GM18519 (cell line): ENCODE data around the gene ZNF777.
A peak's percentile ranks its signal among the peaks of the same experiment; 100 is the strongest.

Experiments
- ATAC-seq: cut with Tn5 transposase; IDR thresholded peaks from one replicate; pipeline ENCODE4 v1.9.1; 2021; ENCODE audit warnings: mild to moderate bottlenecking, moderate library complexity; ENCODE audit not compliant: unreplicated experiment, low FRiP score

ZNF777 gene

DNA sequence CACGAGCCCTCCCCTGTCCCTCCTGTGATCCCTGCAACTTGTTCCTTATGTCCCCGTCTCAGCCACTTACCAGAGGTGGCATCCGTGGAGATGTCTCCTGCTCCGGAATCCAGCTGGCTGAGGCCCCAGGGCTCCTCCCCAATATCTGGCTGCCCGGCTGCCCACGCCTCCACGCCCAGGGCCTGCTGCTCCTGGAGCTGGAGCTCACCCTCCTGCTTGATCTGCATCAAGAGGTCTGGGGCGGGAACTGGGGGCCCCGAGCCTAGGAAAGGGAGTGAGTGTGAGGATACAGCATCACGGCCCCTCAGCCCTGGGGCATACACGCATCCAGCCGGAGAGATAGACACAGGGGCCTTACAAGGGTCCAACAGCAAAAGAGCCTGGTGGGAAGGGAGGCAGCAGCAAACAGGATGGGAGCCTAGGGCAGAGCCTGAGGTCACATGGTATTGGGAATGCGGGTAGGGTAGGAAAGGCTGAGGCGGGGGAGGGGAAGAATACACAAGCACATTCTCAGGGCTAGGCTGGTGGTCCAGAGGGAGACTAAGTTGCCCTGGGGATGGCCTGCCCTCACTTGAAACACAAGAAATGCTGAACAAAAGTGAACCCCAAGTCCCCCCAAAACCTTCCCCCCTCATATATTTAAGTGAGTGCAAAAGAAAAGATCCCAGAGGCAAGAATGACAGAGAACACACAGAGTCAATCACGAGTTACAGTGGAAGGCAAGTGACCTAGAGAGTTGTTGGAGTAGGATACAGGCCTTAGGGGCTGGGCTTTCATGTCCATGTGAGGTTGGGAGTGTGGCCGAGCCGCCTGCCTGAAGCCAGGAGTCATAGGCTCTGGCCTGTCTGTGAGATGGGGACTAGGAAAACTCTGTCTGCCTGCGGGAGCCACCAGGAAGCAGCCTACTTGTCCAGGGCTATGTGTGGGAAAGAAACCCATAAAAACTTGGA lies 16.9 kb upstream of the ZNF777 start:
- ATAC-seq = no peak

DNA sequence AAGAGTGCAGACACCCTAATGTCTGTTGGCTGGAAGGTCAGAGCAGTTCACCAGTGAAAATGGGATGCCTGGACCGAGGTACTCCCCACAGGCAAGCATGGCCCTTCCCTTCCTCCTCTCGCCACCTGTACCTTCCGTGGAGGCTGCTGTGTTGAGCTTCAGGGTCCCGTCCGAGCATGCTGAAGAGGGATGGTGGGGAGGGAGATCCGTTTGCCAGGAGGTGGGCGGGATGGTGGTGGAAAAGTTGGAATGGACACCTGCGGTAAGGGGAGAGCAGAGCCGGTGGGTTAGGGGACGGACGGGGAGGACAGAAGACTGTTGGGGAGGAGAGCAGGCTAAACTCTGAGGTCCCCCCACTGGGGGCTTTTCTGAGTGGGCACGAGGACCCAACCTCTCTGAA lies 15.9 kb upstream of the ZNF777 start:
- no peak for ATAC-seq

DNA sequence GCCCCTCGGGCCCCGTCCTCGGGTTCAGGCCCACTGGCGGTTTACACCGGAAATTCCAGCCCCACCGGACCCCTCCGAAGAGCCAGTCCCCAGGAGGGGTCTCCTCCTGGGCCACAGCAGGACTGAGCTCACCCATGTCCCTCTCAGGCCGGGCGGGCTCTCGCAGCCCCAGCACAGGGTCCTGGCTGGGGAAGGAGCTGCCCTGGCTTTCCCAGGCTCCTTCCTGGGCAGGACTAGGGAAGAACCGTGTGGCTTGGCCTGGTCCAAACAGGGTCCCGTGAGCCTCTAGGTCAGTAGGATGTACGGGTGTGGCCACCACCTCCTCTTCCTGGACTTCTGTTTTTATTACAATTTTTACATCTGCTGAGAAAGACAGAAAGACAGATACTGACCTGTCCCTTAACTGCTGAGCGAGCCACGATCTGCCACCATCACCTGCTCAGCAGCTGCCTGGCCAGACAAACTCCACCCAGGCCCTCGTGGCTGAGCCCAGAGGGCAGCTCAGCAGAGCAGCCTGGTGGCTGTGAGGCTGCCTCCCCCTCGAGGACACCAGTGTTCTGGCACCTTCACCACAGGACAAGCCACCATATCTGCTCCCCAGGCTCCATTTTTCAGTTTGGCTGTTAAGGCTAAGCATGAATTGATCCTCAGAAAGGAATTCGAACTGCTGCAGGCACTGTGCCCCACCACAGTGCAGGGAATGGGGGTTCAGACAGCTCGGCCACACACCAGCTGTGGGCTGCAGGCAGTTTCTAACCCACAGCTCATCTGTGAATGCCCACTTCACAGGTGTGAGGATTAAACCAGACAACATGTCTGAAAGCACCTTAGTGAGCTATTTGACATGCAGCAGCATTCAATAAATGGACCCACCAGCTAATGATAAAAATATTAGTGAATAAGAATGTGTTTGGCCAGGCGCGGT lies 14.5 kb upstream of the ZNF777 start:
- no peak for ATAC-seq

DNA sequence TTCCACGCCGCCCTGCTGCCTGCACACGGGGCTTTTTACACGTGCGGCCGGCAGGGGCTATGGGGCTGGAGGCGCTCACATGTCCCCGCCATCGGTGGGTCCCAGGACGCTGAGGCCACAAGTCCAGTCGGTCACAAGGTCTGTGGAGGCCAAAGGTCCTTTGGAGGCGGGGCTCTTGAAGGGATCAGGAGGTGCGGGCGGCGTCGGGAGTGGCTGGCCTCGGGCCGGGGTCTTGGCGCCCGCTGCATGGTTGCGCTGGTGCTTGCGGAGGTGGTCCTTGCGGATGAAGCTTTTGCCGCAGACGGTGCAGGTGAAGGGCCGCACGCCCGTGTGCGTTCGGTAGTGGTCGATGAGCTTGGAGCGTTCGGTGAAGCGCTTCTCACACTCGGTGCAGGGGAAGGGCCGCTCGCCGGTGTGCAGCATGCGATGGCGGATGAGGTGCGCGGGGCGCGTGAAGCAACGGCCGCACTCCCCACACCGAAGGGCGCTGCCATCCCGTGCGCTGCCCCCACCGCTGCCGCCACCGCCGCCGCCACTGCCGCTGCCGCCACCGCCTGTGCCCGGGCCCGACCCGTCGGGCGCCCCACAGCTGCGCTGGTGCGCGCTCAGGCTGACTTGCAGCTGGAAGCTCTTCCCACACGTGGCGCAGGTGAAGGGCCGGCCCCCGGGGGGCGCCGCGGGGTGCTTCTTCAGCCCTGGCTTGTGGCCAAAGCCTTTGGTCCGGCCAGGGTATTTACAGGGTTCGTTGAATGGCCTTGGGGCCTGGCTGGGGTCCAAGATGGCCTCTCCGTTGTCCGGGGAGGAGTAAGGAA lies 13.7 kb upstream of the ZNF777 start:
- ATAC-seq = no peak

DNA sequence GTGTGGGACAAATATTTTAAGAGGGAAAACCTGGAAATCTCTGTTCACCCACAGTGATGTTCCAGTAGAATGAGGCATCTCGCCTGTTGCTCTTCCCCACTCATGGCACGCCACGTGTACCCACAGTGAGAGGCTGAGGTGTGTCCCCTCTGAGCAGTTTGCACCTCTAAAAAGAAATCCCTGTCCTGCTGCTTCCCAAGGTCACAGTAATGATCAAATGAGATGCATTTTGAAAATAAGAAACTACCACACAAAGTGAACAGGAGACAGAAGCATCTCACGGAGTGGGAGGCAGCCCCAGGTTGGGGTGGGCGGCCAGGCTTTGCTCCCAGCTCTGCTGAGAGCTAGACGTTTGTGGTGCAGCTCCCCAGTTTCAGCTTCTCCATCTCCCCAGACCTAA lies 12.4 kb upstream of the ZNF777 start:
- no peak for ATAC-seq

DNA sequence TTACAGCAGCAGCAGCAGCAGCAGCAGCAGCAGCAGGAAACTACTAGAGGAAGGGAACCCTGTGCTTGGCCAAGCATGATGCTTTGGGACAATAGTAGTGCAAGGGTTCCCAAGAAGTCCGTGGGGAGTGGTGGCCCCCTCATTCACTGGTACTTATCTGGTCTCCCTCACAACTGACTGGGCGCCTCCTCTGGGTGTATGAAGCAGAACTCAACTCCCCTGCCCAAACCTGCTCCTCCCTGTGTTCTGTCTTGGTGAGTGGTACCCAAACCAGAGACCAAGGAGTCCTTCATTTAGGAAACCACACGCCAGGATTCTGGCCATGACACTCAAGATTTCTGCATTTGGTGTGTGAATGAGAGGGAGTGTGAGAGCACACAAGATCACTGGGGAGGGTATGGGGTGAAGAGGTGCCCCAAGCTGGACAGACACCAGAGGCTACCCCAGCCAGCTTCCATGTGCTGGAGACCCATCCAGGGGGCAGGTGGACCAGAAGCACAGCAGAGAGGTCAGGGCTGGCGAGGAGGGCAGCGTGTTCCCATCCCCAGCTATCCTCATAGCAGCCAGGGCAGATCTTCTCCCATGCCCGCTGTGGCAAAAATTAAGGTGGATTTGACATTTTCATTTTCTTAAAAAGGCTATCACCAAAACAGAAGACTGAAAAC lies 10.6 kb upstream of the ZNF777 start:
- ATAC-seq = no peak

DNA sequence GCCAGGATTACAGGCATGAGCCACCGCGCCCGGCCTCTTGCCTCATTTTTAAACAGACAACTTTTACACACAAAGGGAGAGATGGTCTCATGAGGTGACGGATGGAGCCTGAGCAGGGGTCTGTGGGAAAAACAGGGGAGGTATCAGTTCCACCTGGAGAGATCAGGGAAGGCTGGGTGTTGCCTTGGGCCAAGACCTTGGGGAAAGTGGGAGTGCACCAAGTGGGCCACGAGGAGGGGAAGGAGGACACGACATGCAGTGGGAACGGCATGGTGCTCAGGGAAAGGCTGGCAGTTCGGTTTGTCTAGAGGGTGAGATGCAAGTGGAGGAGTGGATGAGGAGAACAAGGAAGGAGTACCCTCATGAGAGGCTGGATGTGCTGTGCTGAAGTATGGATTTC lies 8.9 kb upstream of the ZNF777 start:
- ATAC-seq = no peak

DNA sequence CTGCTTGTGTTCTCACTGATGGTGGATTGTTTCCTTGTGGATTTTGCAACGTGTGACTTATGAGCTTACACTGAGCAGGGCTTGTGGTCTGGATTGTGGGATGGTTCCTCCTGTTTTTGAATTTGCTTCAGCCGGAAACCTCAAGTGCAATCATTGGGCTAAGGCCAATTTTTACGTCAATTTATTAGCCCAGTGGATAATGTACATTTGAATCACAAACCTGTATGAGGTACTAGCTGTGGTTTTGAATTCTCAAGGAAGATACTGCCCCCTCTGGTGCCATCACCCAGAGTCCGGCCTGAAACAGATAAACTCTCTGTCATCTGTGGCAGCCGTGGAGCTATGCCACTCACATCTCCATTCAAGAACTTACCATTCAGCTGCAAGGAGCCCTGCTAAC lies 7.3 kb upstream of the ZNF777 start:
- ATAC-seq = no peak

DNA sequence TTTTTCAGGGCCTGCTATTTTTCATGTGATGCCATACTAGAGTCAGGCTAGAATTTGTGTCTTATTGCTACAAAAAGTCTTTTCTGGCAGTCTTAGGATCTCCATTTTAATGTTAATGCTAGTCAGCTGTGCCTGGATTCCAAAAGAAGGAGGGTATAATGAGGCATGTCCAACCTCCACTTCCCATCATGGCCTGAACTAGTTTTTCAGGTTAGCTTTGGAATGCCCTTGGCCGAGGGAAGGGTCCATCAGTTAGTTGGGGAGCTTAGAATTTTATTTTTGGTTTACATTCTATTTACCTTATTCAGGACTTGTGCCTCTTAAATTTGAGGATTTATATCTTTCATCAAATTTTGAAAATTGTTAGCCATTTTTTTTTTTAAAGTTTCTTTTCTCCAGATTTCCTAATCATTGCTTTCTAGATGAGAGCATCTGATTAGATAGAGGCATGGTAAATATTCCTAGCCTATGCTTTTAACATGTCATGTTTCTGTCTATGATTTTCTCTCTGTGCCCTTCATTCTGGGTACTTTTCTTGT lies 6.5 kb upstream of the ZNF777 start:
- no peak for ATAC-seq

DNA sequence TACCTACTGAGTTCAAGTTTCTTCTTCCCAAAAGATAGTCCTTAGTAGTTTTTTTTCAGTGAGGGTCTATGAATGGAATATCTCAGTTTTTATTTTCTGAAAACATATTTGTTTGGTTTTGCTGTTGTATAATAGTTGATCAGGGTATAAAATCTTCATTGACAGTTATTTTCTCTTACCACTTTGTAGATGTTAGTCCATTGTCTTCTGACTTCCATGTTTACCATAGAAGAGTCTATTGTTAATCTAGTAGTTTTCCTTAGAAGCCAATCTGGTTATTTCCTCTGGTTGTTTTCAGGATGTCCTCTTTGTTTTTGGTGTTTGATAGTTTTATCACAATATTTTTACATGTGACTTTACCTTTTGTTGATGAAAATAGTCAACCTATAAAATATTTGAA lies 5.5 kb upstream of the ZNF777 start:
- no peak for ATAC-seq

DNA sequence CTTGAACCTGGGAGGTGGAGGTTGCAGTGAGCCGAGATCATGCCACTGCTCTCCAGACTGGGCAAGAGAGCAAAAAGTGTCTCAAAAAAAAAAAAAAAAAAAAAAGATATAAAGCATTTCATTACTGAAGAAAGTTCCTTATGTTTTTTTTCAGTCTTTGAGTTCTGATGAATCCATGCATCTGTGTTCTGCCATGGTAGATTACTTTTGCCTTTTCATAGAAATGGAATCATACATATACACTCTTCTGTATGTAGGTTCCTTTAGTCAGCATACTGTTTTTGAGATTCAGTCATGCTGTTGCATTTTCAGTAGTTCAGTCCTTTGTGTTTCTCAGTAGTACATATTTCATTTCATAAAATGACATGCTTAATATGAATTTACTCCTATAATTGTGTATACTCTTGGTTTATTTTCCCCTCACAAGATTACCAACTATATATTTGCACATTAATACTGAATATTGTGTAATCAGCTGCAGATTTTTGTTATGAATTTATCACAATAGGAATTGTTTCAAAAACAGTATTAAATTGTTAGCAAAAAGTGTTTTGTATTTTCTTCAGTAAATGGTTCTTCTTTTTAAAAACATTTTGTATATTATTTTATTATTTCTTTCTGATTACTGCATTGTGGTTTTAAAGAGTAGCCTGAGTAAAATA lies 2.8 kb upstream of the ZNF777 start:
- ATAC-seq = no peak

DNA sequence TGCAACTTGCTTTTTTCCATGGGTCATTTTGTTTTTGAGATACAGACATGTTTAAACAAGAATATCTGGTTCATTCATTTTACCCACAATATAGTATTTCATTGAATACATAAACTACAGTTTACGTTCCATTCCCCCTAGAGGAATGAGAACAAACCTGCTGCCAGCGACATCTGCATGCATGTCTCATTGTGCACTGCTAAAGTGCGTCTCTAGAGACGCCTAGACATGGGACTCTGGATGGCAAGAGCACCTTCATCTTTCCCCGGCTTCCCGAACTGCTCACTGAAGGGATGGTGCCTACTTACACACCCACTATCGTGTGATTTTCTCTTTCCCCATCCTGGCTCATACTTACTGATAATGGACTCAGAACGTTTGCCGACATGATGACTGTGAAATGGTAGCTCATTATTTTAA lies 1.2 kb upstream of the ZNF777 start:
- ATAC-seq = no peak

DNA sequence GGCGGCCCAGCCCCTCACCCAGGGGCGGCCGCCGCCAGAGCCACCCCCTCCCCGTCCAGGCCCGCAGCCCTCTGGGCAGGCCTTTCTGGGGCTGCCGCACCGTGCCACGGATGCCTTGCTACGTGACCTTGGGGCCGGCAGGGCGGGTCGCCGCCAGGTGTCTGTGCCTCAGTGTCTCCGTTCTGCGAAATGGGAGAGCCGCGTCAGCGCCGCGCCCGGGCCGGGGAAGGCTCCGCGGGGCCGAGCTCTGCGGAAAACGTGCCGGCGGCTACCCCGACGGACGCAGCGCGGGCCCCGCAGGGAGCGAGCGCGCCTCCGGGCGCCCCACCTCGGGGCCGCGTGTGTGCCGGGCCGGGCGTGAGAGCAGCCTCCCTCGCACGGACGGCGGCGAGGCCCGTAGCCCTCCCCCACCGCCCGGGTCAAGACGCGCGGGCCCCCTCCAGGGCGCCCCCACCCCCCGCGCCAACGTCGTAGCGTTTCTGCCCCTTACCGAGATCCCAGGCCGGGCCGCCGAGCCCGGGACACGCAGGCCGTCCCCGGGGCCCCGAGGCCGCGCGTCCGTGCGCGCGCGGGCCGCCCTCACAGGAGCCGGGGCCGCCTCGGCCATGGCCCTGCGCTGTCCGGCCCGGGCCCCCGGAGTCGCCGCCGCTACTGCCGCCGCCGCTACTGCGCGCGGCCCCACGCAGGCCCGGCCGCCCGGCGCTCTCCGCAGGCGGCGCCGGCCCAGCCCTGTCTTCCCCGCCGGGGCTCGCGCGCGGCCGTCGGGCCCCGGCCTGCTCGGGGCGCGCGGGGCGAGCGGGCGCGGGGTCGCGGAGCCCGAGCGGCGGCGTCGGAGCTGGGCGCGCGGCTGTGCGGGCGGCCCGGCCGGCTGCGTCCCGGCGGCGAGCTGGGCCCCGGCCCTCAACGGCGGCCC lies 1.1 kb downstream of the ZNF777 start:
- peak; percentile 32 for ATAC-seq

DNA sequence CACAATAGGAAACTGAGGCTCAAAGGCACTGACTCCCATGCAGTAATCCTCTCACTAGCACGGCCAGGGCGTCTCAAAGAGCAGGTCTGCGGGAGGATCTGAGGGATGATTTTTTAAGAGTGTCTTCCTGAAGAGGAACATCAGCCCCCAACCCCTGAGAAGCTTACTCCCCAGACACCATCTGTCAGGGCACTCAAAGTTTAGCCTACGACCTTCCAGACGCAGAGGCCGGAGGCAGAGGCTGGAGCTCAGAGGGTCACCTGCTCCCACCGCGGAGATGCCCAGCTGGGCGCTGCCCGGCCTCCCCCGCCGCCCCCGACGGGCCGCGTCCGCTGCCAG lies 1.7 kb downstream of the ZNF777 start:
- no peak for ATAC-seq

DNA sequence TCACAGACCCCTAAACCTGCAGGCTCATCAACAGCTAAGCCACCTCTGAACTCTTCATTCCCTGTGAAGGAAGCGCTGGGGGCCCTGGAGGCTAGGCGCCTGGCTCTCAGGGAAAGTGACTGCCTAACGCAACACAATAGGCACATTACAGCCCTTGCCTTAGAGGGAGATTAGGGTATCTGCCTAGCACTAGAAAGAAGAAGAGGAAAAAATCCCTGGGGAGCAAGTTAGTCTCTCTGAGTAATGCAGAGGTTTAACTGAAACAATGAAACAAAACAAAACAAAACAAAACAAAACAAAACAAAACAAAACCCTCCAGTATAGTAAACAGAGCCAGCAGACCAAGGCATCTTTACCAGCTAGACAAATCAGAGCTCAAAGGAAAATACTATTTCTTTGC lies 2.6 kb downstream of the ZNF777 start:
- no peak for ATAC-seq

DNA sequence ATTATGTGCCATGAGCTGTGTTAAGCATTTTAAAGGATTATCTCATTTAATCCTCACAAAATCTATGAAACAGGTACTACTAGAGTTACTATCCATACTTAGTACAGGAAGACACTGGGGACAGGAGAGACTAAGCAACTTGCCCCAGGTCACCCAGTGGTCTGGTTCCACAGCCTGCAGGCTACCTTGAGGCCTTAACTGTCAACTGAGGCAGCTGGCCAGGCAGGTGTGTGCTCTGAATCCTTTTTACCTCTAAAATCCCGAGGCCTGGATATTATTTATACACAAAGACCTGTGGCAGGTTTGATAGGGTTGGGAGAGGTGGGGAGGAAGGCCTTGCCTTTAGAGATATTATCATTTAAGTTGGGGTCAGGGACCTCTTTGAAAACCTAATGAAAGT lies 3.1 kb downstream of the ZNF777 start:
- no peak for ATAC-seq

DNA sequence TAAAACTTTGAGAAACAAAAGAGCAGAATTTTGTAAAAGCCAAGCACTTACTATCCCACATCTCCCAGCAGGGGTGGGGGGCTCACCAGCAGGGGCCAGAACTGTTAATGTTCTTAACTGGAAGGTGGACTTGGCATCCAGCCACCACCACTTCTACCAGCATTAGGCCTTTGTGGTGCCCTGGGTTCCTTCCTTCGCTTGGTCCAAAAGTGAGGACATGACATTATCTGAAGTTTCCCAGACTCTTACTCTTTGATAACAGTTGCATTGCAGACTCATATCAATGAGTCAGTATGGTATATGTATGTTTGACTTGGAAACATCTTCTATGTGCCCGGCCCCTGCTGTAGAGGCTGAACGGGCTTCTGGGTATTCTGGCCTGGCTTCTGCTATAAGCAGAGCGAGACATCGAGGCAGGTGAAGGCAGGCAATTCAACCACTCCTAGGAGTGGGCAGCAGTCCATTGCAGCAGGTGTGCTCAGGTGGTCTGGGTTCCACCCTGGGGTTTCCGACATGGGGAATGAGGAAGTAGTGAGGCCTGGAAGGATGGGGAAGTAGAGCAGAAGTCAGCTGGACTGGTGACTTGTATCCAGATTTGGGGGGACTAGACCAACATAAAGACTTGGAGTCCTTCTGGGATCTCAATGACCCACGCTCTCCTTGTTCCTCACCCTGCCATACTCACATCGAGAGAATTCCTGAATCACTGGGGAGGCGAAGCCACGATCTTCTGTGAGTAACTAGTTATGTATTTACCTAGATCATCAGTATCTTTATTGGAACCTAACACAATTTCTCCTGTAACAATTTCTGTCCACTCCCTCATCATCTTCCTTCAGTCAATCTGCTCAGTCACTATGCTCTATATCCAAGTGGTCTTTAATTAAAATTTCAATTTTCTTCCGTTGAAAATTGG lies 4.1 kb downstream of the ZNF777 start:
- no peak for ATAC-seq
